Activated T-helper 17 cell treated with anti-CD3 and anti-CD28 coated beads, Interleukin-2, amount 50 U/mL, for 72 hours (primary cell): ENCODE measurements around the gene ZC3H15. TPM values are rescaled to one million over a fixed set of nuclear protein-coding genes. Genes with fewer than 3 reads are reported as not detected.
"Not testable (repeated sequence)": the region's sequence is repeated elsewhere in the genome, so short reads cannot be mapped to it uniquely, and the experiment has no call there.

Source experiments
- ATAC-seq: fragments of 150-1000 bp; cut with Tn5 transposase; replicated peaks from 2 replicates; pipeline ENCODE4 v1.10.0; 2021; ENCODE audit warnings: mild to moderate bottlenecking, moderate library complexity
- H3K27ac Mint-ChIP-seq: one replicate; pipeline ENCODE4 v1.8.0; 2022; ENCODE audit warnings: mixed read lengths
- H3K27me3 Mint-ChIP-seq: one replicate; pipeline ENCODE4 v1.8.0; 2022; ENCODE audit warnings: mixed read lengths
- H3K36me3 Mint-ChIP-seq: one replicate; pipeline ENCODE4 v1.8.0; 2022; ENCODE audit warnings: low read depth, mild to moderate bottlenecking, mixed read lengths
- H3K4me1 Mint-ChIP-seq: one replicate; pipeline ENCODE4 v1.8.0; 2022; ENCODE audit warnings: mixed read lengths
- H3K4me3 Mint-ChIP-seq: one replicate; pipeline ENCODE4 v1.8.0; 2022; ENCODE audit warnings: mild to moderate bottlenecking, mixed read lengths
- H3K9me3 Mint-ChIP-seq: one replicate; pipeline ENCODE4 v1.8.0; 2022; ENCODE audit warnings: mixed read lengths
- total RNA-seq, 2 donors: library from RNA; stranded (reverse); gene quantifications; one replicate each; pipeline ENCODE4 v1.2.3, GENCODE V29; 2022

The ZC3H15 gene
- total RNA-seq, 2 donors from 2014 or later, result 54.4 to 82.0 TPM

- Mint-ChIP-seq H3K4me3 (no peak overlapping the region), H3K27ac (no peak overlapping the region), H3K27me3 (no peaks in the 10 kb centered on the region), H3K36me3 (peaks cover 83% of the 10 kb centered on the region), H3K9me3 (no peaks in the 10 kb centered on the region), H3K4me1 (no peaks in the 10 kb centered on the region)
- no peak for ATAC-seq
These were observed 31.0 kb downstream of the ZC3H15 start for GRCh38 chr2:186517090-186517489.

DNA sequence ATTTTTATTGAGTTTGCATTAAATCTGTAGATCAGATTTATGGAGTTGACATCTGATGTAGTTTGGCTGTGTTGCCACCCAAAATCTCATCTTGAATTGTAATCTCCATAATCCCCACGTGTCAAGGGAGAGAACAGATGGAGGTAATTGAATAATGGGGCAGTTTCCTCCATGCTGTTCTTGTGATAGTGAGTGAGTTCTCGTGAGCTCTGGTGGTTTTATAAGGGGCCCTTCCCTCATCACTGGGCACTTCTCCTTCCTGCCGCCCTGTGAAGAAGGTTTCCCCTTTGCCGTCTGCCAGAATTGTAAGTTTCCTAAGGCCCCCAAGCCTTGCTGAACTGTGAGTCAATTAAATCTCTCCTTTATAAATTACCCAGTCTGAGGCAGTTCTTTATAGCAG, 32.2 kb downstream of the ZC3H15 start:
- Mint-ChIP-seq H3K9me3 (no peaks in the 10 kb centered on the region), H3K36me3 (peaks cover 71% of the 10 kb centered on the region), H3K27me3 (no peaks in the 10 kb centered on the region), H3K4me1 (no peaks in the 10 kb centered on the region), H3K27ac (no peak overlapping the region), H3K4me3 (no peak overlapping the region)
- ATAC-seq, result no peak

DNA sequence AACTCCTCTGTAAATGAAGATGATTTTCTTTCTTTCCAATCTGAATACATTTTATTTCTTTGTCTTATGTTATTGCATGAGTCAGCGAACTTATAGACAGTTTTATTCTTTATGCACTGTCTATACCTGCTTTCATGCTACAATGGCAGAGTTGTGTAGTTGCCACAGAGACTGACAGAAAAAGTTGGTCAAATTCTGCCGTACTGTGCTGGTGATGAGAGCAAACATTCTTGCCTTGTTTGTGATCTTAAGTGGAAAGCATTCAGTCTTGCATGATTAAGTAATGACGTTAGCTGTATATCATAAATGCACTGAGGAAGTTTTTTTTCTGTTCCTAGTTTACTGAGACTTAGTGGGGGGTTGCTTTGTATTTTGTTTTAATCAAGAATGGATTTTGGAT, 32.9 kb downstream of the ZC3H15 start:
- Mint-ChIP-seq H3K4me3 (no peak overlapping the region), H3K9me3 (no peaks in the 10 kb centered on the region), H3K27ac (no peak overlapping the region), H3K4me1 (no peaks in the 10 kb centered on the region), H3K36me3 (peaks cover 64% of the 10 kb centered on the region), H3K27me3 (no peaks in the 10 kb centered on the region)
- ATAC-seq, result no peak

- not testable (repeated sequence) for H3K9me3 Mint-ChIP-seq, H3K4me1 Mint-ChIP-seq, H3K4me3 Mint-ChIP-seq
These were observed 35.6 kb downstream of the ZC3H15 start for GRCh38 chr2:186521570-186522153.

DNA sequence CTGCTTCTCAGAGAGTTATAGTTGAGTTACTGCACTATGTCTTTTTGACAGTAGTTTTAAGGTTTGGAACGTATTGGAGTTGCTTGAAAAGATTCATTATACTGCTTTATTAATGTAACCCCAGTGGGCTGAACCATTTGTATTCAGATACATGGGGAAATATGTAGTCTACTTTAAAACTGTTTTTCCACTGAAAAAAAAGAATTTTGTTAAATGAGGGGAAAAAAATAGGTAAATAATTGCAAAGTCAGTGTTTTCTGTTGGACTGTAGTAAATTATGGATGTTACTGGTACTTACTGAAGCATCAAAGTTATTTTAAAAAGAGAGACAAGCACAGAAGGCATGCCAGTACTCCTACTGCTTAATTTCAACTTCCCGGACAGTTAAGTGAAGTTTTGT, 36.4 kb downstream of the ZC3H15 start:
- Mint-ChIP-seq H3K4me3 (no peak overlapping the region), H3K27me3 (no peaks in the 10 kb centered on the region), H3K27ac (no peak overlapping the region), H3K9me3 (no peaks in the 10 kb centered on the region), H3K4me1 (no peaks in the 10 kb centered on the region), H3K36me3 (peaks cover 38% of the 10 kb centered on the region)
- ATAC-seq, result no peak

More at GRCh38 chr2:186521570-186522153, 35.6 kb downstream of the ZC3H15 start:
- H3K27ac Mint-ChIP-seq, ATAC-seq, H3K27me3 Mint-ChIP-seq: not testable (repeated sequence)
- peaks cover 46% of the 10 kb centered on the region for H3K36me3 Mint-ChIP-seq

DNA sequence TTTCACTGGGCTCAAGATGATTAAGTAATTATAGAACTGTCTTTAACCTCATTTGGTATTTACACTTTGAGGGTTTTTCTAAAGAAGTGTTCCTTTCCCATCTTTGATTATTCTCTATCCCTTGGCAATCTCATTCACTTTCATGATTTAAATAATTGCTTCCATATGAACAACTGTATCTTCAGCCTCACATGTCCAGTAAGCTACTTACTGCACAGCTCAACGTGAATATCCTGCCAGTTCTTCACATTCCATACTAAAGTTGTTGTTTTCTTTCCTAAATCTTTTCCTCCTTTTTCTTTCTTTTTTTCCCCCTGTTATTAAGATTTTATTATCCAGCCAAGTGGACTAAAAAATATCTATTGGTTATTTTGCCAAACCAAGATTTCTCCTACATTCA, 37.7 kb downstream of the ZC3H15 start:
- Mint-ChIP-seq H3K27ac (peak overlapping the region; percentile 13), H3K4me3 (no peak overlapping the region), H3K9me3 (no peaks in the 10 kb centered on the region), H3K4me1 (no peaks in the 10 kb centered on the region), H3K36me3 (peaks cover 25% of the 10 kb centered on the region), H3K27me3 (no peaks in the 10 kb centered on the region)
- no peak for ATAC-seq

DNA sequence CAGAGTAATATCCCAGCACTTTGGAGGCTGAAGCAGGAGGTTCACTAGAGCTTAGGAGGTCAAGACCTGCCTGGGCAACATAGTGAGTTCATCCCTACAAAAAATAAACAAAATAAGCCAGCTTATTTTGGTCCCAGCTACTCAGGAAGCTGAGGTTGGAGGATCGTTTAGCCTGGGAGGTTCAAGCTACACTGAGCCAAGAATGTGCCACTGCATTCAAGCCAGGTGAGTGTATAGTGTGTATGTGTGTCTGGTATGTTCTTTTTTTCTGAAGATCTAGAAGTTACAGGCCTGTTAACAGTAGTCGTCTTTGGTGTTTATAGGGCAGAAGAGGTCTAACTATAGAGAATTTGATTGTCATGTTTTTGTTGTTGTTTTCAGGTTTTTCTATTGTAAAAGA, 40.2 kb downstream of the ZC3H15 start:
- H3K27ac Mint-ChIP-seq, result no peak overlapping the region
- H3K4me3 Mint-ChIP-seq, result no peak overlapping the region
- peaks cover 3% of the 10 kb centered on the region for H3K36me3 Mint-ChIP-seq
- H3K27me3 Mint-ChIP-seq, result no peaks in the 10 kb centered on the region
- no peak for ATAC-seq
- no peaks in the 10 kb centered on the region for H3K9me3 Mint-ChIP-seq
- H3K4me1 Mint-ChIP-seq, result no peaks in the 10 kb centered on the region

GRCh38 chr2:186530314-186530713, 44.3 kb downstream of the ZC3H15 start:
- Mint-ChIP-seq H3K9me3 (no peaks in the 10 kb centered on the region), H3K4me3 (no peak overlapping the region), H3K27ac (no peak overlapping the region), H3K27me3 (no peaks in the 10 kb centered on the region), H3K36me3 (no peaks in the 10 kb centered on the region), H3K4me1 (no peaks in the 10 kb centered on the region)
- ATAC-seq, result no peak

DNA sequence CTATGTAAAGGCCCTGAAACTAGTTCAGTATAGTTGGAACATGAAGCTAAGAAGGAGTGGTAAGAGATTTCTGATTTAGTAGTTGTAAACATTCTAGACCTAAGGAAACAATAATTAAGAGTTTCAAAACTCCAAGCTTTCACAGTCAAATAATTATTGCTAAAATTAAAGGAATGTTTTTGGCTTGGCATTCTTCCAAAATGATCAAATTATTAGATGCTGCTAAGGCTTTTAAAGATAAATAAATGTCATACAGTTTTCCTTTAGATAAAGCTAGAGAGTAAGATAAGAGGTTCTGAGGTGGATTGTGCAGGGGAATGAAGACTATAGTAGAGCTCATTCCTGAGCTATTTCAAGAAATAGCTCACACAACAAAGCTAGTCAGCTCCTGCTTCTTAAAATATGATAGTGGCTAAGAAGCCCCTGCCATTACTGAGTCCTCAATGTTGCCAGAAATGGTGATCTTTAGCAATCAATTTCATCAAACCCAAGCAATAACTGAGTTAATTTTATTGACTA, 45.3 kb downstream of the ZC3H15 start:
- H3K9me3 Mint-ChIP-seq, result no peaks in the 10 kb centered on the region
- no peaks in the 10 kb centered on the region for H3K36me3 Mint-ChIP-seq
- no peak overlapping the region for H3K4me3 Mint-ChIP-seq
- H3K27me3 Mint-ChIP-seq, result peaks cover 4% of the 10 kb centered on the region
- H3K4me1 Mint-ChIP-seq, result no peaks in the 10 kb centered on the region
- no peak for ATAC-seq
- H3K27ac Mint-ChIP-seq, result no peak overlapping the region

GRCh38 chr2:186532891-186533290, 46.8 kb downstream of the ZC3H15 start:
- H3K4me1 Mint-ChIP-seq, result no peaks in the 10 kb centered on the region
- H3K36me3 Mint-ChIP-seq, result no peaks in the 10 kb centered on the region
- peaks cover 8% of the 10 kb centered on the region for H3K27me3 Mint-ChIP-seq
- ATAC-seq, result no peak
- H3K9me3 Mint-ChIP-seq, result no peaks in the 10 kb centered on the region
- H3K4me3 Mint-ChIP-seq, result no peak overlapping the region
- H3K27ac Mint-ChIP-seq, result no peak overlapping the region

GRCh38 chr2:186533717-186534116, 47.7 kb downstream of the ZC3H15 start:
- H3K4me3 Mint-ChIP-seq, result no peak overlapping the region
- H3K27me3 Mint-ChIP-seq, result peaks cover 13% of the 10 kb centered on the region
- H3K9me3 Mint-ChIP-seq, result no peaks in the 10 kb centered on the region
- H3K36me3 Mint-ChIP-seq, result no peaks in the 10 kb centered on the region
- H3K27ac Mint-ChIP-seq, result no peak overlapping the region
- ATAC-seq, result no peak
- H3K4me1 Mint-ChIP-seq, result no peaks in the 10 kb centered on the region

GRCh38 chr2:186534406-186534805, 48.3 kb downstream of the ZC3H15 start:
- Mint-ChIP-seq H3K4me3 (no peak overlapping the region), H3K27me3 (peaks cover 16% of the 10 kb centered on the region), H3K4me1 (no peaks in the 10 kb centered on the region), H3K27ac (no peak overlapping the region), H3K36me3 (no peaks in the 10 kb centered on the region), H3K9me3 (no peaks in the 10 kb centered on the region)
- ATAC-seq, result no peak

GRCh38 chr2:186535861-186536260, 49.8 kb downstream of the ZC3H15 start:
- no peaks in the 10 kb centered on the region for H3K4me1 Mint-ChIP-seq
- no peak overlapping the region for H3K27ac Mint-ChIP-seq
- no peaks in the 10 kb centered on the region for H3K36me3 Mint-ChIP-seq
- H3K27me3 Mint-ChIP-seq, result peaks cover 16% of the 10 kb centered on the region
- no peak overlapping the region for H3K4me3 Mint-ChIP-seq
- no peak for ATAC-seq
- H3K9me3 Mint-ChIP-seq, result no peaks in the 10 kb centered on the region

- ATAC-seq, result no peak
- Mint-ChIP-seq H3K27me3 (peaks cover 22% of the 10 kb centered on the region), H3K36me3 (no peaks in the 10 kb centered on the region), H3K4me1 (no peaks in the 10 kb centered on the region), H3K27ac (no peak overlapping the region), H3K4me3 (no peak overlapping the region), H3K9me3 (no peaks in the 10 kb centered on the region)
These were observed 51.0 kb downstream of the ZC3H15 start for GRCh38 chr2:186537019-186537418.

DNA sequence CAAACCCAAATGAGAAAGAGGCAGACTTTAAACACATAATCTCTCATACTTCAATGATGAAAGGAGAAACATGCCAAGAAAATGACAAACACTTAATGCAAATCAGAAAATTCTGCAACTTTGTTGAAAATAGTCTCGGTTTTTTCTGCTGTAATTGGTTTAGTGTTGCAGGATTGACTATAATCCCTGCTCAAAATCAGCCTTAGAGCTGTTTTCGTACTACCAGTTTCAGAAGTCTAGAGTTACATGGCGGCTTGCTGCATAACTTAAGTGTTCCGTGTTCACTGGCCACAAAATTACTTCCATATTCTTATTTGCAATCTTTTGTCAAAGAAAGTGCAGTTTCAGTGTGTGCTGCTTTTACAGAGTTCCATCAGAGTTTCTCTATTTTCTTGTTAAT, 54.9 kb downstream of the ZC3H15 start:
- no peak for ATAC-seq
- Mint-ChIP-seq H3K36me3 (no peaks in the 10 kb centered on the region), H3K27ac (no peak overlapping the region), H3K27me3 (peaks cover 21% of the 10 kb centered on the region), H3K4me1 (no peaks in the 10 kb centered on the region), H3K4me3 (no peak overlapping the region), H3K9me3 (no peaks in the 10 kb centered on the region)

DNA sequence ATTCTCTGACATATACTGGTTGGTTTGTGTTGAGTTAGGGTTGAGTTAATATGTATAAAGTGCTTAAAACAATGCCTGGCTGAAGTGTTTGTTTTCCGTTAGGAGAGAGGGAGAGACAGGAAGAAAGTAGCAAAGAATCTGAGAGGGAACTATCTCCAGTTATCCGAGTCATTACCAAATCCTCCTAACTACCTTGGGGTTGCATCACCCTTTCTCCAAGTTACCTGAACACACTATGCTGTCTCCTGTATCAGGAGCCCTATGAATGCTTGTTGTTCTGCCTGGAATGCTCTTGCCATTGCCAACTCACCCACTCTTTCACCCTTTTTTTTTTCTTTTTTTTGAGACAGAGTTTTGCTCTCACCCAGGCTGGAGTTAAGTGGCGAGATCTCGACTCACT, 55.9 kb downstream of the ZC3H15 start:
- H3K9me3 Mint-ChIP-seq, result no peaks in the 10 kb centered on the region
- no peaks in the 10 kb centered on the region for H3K4me1 Mint-ChIP-seq
- H3K4me3 Mint-ChIP-seq, result no peak overlapping the region
- no peak overlapping the region for H3K27ac Mint-ChIP-seq
- ATAC-seq, result no peak
- no peaks in the 10 kb centered on the region for H3K36me3 Mint-ChIP-seq
- H3K27me3 Mint-ChIP-seq, result peaks cover 16% of the 10 kb centered on the region
